ENCODE measurements around the gene TIPARP.
A peak's percentile ranks its signal among the peaks of the same experiment; 100 is the strongest.

TIPARP gene

DNA sequence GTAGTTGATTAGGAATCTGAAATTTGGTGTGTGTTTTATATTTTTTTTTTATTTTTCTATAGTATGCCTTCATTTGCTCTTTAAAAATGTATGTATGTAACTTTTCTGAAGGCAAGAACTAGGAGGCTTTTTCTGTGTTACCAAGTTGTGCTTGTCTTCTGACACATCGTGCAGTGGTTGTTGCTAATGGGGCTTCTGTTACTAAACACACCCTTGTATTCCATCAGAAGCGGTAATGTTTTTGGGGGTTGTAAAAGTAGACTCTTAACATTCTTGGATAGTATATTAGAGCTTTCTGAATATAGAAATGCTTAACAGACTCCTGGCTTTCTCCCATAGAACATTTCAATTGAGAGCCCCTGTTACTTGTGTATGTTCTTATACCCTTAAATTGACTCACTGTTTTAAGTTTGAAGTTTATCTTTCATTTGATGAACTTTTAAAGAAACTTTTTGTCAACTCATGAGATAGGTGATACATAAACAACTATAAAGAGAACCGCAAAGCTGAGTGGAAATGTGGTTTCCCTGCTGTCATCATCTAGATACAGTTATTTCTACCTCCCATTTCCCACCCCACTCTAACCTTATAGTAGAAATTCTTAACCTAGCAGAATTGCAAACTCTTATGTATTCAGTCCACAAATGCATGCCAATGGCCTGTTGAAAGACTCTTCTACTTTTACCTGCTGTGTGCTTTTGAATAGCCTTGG, 2.5 kb downstream of the TIPARP start:
- no peak for DNase-seq

DNA sequence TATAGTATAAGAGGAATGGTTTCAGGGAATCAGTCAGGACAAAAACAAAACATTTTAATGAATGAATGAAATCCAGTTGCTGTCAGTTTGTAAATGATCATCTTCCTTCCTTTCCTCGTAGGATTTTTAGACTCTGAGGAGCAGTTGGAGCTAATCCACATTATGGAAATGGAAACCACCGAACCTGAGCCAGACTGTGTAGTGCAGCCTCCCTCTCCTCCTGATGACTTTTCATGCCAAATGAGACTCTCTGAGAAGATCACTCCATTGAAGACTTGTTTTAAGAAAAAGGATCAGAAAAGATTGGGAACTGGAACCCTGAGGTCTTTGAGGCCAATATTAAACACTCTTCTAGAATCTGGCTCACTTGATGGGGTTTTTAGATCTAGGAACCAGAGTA, 3.1 kb downstream of the TIPARP start:
- DNase-seq: no peak

DNA sequence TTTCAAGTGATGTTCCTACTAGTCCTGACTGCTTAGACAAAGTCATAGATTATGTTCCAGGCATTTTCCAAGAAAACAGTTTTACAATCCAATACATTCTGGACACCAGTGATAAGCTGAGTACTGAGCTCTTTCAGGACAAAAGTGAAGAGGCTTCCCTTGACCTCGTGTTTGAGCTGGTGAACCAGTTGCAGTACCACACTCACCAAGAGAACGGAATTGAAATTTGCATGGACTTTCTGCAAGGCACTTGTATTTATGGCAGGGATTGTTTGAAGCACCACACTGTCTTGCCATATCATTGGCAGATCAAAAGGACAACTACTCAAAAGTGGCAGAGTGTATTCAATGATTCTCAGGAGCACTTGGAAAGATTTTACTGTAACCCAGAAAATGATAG, 3.8 kb downstream of the TIPARP start:
- DNase-seq: no peak

DNA sequence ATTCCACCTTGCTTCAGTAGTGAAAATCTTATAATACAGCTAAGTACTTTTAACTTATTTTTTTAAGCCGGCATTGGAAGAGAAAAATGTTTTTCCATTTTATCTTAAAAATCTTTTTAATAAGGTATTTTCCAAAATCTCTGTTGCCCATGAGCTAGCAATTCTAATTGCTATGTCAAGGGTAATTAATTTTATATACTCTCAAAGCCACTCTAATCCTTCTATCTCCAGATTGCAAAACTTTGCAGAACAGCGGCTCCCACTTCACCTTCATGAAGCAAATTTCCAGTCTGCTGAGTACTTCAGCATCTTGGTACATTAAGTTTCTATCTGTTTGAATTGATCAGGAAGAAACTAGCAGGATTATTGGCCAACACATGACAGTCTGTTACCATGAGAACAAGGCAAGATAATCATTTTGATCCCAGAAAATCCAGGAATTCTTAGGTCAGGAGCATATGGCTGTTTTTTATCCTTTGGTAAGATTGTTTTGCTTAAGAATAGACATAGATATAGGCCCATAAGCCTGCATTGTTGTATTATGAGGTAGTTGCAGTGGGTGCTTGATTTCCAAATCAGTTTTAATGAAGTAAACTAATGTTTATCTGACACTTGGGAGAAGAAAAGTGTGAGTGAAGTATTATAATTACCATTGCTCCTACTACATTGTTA, 6.0 kb downstream of the TIPARP start:
- no peak for DNase-seq

DNA sequence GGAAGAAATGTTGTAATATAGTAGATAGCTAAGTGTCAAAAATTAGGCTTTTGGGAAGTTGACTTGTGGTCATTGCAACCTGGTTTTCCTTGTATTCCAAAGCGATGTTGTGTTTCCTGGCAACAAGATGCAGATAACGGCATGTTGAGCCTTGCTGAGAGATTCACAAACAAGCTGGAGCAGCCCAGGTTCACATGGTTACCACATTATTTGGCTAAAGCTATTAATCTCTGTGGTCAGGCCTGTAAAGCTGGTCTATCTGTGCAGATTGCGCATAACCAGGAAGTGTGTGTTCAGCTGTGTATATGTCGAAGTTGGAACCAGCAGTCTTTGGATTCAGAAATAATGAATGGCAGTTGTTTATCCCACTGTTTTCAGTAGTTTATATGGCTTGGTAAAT, 6.6 kb downstream of the TIPARP start:
- peak; percentile 92 for DNase-seq

DNA sequence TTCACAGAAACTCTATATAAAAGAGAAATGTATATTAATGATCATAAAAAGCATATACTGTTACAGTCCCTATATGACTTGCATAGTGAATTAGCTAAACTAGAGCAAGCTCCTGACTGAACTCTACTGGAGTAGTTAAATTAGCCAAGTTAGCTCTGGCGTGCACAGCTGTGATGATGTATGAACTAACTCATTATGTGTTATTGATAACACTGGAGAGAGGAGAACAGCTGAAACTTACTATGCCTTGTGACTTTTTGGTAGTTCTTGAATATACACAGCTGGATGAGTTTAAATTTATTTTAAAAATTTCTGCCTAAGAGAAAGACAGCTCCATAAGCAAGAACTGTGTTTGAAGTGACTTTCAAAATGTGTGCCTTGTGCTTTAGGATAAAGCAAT, 8.1 kb downstream of the TIPARP start:
- no peak for DNase-seq

DNA sequence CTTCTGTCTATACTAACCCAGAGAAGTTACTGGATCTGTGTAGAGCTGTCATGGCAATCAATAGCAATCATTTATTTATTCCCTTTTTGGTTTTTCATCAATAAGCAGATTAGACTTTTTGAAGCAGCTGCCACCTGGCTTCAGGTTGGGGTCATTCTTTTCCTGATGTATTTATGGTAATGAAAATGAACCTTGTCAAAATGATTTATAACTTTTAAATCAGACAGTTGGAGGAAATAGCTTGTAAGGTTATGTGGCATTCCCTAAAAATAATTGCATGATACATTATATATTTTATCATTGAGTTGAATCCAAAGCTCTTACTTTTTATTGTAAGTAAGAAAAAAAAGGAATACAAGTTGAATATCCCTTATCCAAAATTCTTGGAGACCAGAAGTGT, 8.6 kb downstream of the TIPARP start:
- DNase-seq: no peak

DNA sequence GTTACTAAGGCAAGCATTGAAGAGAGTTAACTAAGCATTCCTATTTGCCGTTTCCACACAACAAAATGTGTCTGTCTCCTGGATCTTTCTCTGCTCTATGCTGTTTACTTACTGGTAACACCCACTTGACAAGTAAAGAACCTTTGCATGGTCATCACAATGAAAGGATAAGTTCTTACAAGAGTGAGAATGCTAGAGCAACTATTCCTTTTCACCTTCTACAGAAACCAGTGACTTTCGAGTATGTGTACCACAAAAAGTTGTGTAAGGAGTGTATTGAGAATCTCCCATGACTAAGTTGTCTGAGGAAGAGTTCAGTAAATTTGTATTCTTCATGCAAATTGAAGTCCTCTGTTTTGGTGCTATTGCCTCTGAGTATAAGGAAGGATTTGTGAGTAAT, 10.8 kb downstream of the TIPARP start:
- no peak for DNase-seq

DNA sequence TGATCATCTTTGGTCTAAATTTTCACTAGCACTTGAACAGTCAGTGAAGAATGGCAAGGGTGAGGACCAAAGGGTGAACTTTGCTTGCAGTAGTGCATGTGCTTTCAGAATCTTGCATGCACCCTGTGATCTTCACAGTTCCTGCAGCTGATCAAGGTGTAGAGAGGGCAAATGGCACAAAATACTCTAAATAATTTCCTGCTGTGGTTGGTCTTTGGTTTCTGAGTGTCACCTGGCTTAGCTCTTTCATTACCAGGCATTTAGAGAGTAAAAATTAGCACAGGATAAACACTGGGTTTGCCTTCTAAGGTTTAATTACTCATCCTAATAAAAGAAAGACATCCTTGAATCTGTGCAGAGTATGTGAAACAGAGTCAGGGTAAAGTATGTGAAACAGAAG, 11.4 kb downstream of the TIPARP start:
- DNase-seq: no peak

DNA sequence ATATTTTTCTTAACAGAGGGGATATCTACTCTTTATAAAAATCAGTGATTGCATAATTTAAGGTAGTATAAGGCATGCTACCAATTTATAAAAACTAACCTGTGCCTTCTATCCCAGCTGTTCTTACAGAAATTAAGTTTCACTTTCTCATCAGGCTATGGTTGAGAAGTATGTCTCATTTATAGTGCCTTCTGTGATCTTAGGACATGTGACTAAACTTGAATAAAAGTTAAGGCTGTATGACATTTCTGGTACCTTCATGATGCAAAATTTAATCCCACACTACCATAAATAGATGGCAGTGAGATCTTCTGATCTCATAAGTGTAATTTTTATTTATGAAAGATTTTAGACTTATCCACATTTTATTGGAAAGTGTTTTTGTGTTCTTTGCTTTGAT, 12.6 kb downstream of the TIPARP start:
- no peak for DNase-seq

DNA sequence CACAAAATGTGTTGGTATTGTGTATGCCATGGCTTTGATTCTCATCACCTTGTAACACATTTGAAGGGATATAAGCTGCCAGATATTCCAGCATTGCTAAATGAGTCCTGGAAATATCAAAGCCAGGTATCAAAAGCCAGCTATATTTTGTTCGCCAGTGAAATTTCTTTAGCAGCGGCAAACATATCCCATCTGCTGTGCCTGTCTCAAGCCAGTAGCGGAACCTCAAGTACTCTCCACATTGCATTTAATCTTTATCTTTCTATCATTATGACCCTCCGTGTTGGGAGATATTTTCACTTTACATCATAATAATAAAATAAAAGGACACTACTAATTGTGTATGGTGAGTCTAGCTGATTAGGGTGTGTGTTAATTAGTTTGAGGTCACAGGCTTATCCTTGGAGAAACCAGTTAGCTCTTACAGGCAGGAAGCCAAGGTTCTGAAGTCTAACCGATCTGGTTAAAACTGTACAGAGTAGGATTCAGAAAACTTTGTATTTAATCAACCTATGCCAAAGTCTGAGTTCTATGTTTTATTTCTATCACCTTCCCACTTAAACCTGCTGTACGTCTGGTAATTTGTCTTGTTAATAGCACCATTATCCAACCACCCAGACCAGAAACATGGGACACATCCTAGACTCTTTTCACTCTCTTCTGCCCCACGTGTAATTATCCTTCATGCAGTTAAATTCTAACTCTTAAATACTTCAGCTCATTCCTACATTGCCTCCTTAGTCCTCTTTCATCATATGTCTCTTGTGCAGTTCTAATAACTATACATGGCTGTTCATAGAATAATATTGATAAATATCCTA, 14.5 kb downstream of the TIPARP start:
- peak; percentile 36 for DNase-seq

DNA sequence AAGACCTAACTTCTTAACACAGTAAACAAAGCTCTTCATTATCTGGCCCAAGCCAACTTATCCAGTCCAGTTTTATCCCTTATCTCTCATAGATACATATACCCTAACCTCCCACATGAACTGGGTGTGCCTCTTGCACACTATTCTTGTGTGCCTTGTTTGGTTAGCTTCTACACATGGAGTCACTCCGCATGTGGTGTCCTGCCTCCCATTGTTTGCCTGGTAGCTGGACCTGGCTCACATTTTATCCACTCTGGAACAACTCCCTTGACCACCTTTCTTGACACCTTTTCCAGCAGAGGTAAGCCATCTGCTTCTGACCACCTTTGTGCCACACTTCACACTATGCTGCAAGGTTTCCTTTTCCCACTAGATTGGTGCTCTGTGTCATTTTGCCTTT, 15.2 kb downstream of the TIPARP start:
- no peak for DNase-seq

DNA sequence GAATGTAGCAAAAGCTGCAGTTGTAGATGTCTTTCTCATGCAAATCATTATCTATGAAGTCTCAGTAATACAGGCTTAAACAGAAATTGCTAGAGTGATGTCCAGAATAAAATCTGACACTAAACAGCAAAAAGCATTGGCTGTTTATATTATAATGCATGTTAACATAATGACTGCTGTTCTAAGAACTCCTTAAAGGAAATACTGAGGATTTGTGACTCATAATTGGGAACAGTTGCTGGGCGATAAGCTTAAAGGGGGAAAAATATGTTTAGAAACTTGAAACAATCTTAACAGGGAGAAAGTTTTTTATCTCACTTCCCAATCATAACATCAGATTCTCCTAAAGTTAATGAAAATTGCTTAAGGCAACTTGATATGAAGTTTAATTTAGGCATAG, 17.5 kb downstream of the TIPARP start:
- DNase-seq: no peak

DNA sequence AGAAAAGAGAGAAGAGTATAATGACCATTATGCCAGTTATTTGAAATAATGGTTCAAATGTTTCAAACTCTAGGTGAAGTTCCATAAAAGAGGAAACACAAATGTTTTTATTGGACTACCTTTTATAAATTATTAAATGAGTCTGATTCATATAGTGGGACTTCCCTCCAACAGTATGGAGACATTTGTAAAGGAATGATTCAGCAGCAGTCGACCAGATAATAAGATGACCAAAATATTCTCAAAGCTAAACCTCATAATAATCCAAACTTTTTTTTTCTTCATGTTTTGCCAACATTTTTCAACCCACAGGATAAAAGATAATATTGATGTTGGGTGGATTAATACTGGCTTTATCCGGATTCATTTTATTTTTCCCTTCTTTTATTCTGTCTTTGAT, 18.8 kb downstream of the TIPARP start:
- DNase-seq: no peak

DNA sequence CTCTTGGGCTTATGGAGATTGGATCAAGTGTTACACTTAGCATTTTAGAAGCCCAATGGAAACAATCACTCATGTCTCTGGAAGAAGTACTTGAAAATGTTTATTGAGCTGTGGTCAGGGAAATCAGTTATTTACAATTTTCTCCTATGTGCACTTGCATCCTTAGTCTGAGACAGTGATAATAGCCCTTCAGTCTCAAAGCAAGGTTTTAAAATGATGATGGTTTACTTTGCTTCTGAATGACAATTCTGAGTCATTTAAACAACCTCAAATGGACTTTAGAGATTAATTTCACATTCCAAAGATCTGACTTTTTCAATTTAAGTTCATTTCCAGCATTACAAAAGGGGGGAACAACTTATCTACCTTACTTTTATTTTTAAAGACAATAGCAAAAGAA, 20.1 kb downstream of the TIPARP start:
- DNase-seq: no peak

DNA sequence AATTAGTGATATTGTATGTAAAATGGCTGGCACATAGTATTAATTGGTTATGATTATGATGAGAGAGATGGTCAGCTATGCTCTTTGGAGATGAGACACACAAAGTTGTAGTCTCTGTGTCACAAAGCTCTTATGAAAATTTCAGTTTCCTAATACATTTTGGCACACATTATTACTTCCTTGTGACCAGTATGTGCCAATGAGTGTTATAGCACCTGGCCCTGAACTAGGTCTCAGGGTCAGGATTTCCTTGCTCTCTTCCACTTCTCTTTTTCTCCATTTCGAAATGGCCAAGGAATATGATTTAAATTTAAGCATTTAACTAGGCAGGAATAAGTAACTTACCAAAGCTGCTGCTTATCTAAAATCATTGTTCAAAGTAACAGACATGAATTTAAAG, 28.0 kb downstream of the TIPARP start:
- no peak for DNase-seq

DNA sequence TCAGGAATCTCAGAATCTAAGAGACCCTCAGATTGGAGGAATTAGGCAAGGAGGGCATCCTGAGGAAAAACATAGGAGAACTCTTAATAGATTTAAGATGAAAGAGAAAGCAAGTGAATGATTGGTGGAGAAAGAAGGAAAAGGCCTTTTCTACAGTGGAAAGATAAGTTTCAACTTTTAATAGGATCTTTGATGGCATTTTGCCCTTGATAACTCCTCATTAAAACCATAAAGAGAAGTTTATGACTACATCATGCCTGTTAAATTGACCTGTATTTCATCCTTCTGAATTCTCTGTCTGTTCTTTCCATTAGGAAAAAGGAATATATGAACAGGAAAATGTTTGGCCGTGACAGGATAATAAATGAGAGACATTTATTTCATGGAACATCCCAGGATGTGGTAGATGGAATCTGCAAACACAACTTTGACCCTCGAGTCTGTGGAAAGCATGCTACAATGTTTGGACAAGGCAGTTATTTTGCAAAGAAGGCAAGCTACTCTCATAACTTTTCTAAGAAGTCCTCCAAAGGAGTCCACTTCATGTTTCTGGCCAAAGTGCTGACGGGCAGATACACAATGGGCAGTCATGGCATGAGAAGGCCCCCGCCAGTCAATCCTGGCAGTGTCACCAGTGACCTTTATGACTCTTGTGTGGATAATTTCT, 30.1 kb downstream of the TIPARP start:
- DNase-seq: no peak

DNA sequence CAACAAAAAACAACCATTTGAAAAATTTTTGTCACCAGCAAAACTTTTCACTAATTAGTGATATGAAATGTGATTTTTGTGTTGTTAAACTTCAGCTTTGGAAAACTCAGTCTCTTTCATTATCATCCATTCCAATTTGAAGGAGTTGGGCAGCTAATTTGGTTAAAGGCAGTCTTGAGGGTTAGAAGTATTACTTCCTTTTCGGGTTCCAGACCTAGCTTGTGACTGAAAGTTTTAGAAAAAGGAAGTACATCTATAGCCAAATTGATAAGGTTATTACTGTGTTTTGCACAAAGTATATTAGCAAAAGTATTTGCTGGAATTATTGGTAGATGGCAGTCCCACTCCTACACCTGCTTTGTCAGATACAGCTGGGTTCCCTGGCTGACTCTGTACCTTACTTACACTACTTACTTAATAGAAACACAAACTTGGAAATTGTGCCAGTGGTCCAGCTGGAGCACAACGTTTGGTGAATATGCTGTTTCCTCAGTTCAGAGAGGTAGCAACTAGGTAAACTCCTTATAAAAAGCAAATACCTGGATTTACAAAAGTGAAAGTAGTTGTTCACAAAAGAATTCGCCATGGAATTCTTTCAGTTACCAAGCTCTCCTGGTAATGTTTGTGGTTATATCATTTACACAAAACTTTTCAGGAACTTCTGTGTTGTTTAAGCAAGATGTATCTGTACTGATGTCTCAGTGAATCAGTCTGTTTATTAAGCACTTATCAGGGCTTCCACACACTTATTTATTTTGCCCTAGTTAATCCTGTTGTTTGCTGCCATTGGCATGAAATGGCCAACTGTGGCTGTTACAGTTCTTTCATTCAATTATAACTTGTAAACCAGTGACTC, 31.6 kb downstream of the TIPARP start:
- no peak for DNase-seq

DNA sequence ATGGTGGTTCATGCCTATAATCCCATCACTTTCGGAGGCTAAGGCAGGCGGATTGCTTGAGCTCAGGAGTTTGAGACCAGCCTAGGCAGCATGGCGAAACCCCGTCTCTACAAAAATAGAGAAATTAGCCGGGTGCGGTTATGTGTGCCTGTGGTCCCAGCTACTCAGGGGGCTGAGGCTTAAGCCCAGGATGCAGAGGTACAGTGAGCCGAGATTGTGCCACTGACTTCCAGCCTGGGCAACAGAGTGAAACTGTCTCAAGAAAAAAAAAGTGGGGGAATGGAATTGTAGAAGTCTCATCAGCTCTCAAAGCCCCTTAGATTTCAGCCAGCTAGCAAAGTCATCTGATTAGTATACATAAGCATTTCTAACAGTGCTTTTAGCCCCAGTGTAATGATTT, 33.2 kb downstream of the TIPARP start:
- DNase-seq: no peak

DNA sequence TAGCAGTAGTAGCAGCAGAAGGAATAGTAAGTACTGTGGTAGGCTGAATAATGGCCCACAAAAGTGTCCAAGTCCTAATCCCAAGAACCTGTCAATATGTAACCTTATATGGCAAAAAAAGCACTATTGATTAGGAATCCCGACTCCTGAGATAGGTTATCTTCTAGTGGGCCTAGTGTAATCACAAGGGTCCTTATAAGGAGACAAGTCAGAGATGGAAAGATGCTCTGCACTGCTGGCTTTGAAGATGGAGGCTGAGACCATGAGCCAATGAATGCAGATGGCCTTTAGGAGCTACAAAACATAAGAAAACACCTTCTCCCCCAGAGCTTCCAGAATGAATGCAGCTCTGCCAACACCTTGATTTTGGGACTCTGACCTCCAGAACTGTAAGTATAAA, 36.0 kb downstream of the TIPARP start:
- DNase-seq: no peak

DNA sequence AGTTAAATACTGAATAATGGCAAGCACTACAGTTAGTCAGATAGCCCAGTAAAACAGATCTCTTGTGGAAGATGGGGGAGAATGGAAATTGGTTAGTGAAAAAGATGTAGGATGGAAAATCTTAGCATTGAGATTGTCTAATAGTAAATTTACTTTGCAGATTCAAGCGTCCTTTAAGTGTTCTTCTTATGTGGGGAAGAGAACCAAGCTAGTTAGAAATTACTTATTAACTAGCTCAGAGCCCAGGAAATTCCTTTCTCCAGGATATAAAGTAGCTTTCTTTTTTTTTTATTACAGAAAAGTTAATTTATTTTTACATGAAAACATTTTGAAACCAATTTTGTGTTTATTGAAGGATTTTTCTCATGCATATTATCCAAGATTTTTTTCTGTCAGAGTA, 36.7 kb downstream of the TIPARP start:
- no peak for DNase-seq

DNA sequence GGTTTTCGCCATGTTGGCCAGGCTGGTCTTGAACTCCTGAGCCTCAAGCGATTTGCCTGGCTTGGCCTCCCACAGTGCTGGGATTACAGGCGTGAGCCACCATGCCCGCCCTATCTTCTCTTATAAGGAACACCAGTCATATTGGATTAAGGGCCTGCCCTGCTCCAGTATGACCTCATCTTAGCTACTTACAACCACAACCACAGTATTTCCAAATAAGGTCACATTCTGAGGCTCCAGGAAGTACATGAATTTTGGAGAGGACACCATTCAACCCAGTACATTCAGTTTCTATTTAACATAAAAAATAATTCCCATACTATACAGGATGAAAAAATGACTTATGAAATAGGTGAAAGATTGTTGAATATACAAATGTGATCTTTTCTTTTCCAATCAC, 37.6 kb downstream of the TIPARP start:
- peak; percentile 50 for DNase-seq

Measured in NCI-H2029 (cell line).